Measurements from ENCODE around the gene EP300. TPM values are rescaled to one million over a fixed set of nuclear protein-coding genes. Genes with fewer than 3 reads are reported as not detected.

The EP300 gene
- total RNA-seq, 6 experiments from 2014 or later = 28.4 to 41.1 (median 33.1) TPM

GRCh38 chr22:41147722-41148121, 55.3 kb downstream of the EP300 start:
- Mint-ChIP-seq H3K4me1 (ENCODE audit: low read depth) (no peaks in the 10 kb centered on the region), H3K27ac (peak overlapping the region; percentile 17; the same call in 1 of the 2 replicates), H3K36me3 (ENCODE audit: low read depth) (peaks cover 38% of the 10 kb centered on the region), H3K4me3 (no peak overlapping the region), H3K9me3 (no peaks in the 10 kb centered on the region), H3K27me3 (ENCODE audit: insufficient read depth) (peaks cover 4% of the 10 kb centered on the region; the same call in 1 of the 2 replicates)
- TF ChIP-seq, protein P1, sequence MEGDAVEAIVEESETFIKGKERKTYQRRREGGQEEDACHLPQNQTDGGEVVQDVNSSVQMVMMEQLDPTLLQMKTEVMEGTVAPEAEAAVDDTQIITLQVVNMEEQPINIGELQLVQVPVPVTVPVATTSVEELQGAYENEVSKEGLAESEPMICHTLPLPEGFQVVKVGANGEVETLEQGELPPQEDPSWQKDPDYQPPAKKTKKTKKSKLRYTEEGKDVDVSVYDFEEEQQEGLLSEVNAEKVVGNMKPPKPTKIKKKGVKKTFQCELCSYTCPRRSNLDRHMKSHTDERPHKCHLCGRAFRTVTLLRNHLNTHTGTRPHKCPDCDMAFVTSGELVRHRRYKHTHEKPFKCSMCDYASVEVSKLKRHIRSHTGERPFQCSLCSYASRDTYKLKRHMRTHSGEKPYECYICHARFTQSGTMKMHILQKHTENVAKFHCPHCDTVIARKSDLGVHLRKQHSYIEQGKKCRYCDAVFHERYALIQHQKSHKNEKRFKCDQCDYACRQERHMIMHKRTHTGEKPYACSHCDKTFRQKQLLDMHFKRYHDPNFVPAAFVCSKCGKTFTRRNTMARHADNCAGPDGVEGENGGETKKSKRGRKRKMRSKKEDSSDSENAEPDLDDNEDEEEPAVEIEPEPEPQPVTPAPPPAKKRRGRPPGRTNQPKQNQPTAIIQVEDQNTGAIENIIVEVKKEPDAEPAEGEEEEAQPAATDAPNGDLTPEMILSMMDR (IDR thresholded peaks at IDR 0.05) = no peak
- DNase-seq = no peak

- TF ChIP-seq, protein P1 (IDR thresholded peaks at IDR 0.05) = no peak
- H3K27me3 Mint-ChIP-seq (ENCODE audit: insufficient read depth) = peaks cover 3% of the 10 kb centered on the region; the same call in 1 of the 2 replicates
- DNase-seq = no peak
- peaks cover 40% of the 10 kb centered on the region for H3K36me3 Mint-ChIP-seq (ENCODE audit: low read depth)
- no peak overlapping the region for H3K27ac Mint-ChIP-seq
- no peak overlapping the region for H3K4me3 Mint-ChIP-seq
- no peaks in the 10 kb centered on the region for H3K9me3 Mint-ChIP-seq
- no peaks in the 10 kb centered on the region for H3K4me1 Mint-ChIP-seq (ENCODE audit: low read depth)
Measured at GRCh38 chr22:41152902-41153301, 60.5 kb downstream of the EP300 start.

- DNase-seq = no peak
- H3K9me3 Mint-ChIP-seq = no peaks in the 10 kb centered on the region
- no peak overlapping the region for H3K27ac Mint-ChIP-seq
- H3K36me3 Mint-ChIP-seq (ENCODE audit: low read depth) = peaks cover 34% of the 10 kb centered on the region
- no peaks in the 10 kb centered on the region; the same call in 1 of the 2 replicates for H3K27me3 Mint-ChIP-seq (ENCODE audit: insufficient read depth)
- no peak overlapping the region for H3K4me3 Mint-ChIP-seq
- no peaks in the 10 kb centered on the region for H3K4me1 Mint-ChIP-seq (ENCODE audit: low read depth)
- TF ChIP-seq, protein P1 (IDR thresholded peaks at IDR 0.05) = no peak
Measured at GRCh38 chr22:41157083-41157482, 64.7 kb downstream of the EP300 start.

GRCh38 chr22:41169157-41169556, 76.8 kb downstream of the EP300 start:
- peaks cover 2% of the 10 kb centered on the region; the same call in 1 of the 2 replicates for H3K27me3 Mint-ChIP-seq (ENCODE audit: insufficient read depth)
- H3K4me3 Mint-ChIP-seq = no peak overlapping the region
- no peaks in the 10 kb centered on the region for H3K9me3 Mint-ChIP-seq
- TF ChIP-seq, protein P1 (IDR thresholded peaks at IDR 0.05) = no peak
- no peak overlapping the region for H3K27ac Mint-ChIP-seq
- no peak for DNase-seq
- no peaks in the 10 kb centered on the region for H3K4me1 Mint-ChIP-seq (ENCODE audit: low read depth)
- H3K36me3 Mint-ChIP-seq (ENCODE audit: low read depth) = peaks cover 43% of the 10 kb centered on the region

DNA sequence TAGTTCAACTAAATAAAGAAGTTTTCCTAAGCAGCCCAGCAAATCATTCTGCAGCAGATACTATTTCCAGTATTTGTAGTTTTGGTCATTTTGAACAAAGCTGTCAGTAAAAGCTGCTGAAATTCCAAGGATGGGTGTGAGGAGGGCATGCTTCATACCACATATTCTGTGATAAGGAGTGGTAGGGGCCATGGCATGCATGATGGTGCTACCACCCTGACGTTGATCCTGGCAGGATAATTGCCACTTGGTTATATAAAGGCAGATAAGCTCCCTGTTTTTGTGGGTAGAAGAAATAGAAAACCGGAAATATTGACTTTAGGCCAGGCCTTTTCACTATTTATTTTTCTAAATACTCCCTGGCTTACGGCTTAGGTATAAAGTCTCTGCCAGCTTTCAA, 79.6 kb downstream of the EP300 start:
- Mint-ChIP-seq H3K36me3 (ENCODE audit: low read depth) (peaks cover 50% of the 10 kb centered on the region), H3K27me3 (ENCODE audit: insufficient read depth) (peaks cover 7% of the 10 kb centered on the region; the same call in 1 of the 2 replicates), H3K27ac (no peak overlapping the region), H3K9me3 (no peaks in the 10 kb centered on the region), H3K4me3 (no peak overlapping the region), H3K4me1 (ENCODE audit: low read depth) (peaks cover 4% of the 10 kb centered on the region; the same call in 1 of the 2 replicates)
- no peak for DNase-seq
- TF ChIP-seq, protein P1 (IDR thresholded peaks at IDR 0.05) = no peak

Measured in HFFc6 (cell line).